K562 (cell line): ENCODE measurements around the gene UBASH3A. TPM values are rescaled to one million over a fixed set of nuclear protein-coding genes. Genes with fewer than 3 reads are reported as not detected.

Source experiments
- ELF4 ChIP-seq: fragments of 450-650 bp; formaldehyde crosslinking; IDR thresholded peaks from 2 replicates; pipeline ENCODE4 v1.4.0; 2022; ENCODE audit warnings: missing genetic modification characterization
- HMGXB4 ChIP-seq: sonication (generic); formaldehyde crosslinking; IDR thresholded peaks from 2 replicates; pipeline ENCODE4 v1.8.1; 2023; ENCODE audit warnings: mild to moderate bottlenecking, missing genetic modification reagents
- MAZ ChIP-seq, 2 experiments: fragments of 450-650 bp in 1 of 2; sonication (generic) in 1 of 2; formaldehyde crosslinking; IDR thresholded peaks in 1 of 2; conservative IDR thresholded peaks in 1 of 2; 2 replicates each; pipeline versions ENCODE4 v1.4.0 to v1.5.0; 2020; ENCODE audit warnings: mild to moderate bottlenecking in 1 of 2, missing genetic modification reagents in 1 of 2
- PCBP2 ChIP-seq: fragments of 200-400 bp; formaldehyde crosslinking; IDR thresholded peaks from 2 replicates; pipeline ENCODE4 v1.6.1; 2018; ENCODE audit warnings: low read length, low read depth, mild to moderate bottlenecking, moderate library complexity; ENCODE audit not compliant: poor library complexity, severe bottlenecking
- TAF15 ChIP-seq: fragments of 200-400 bp; formaldehyde crosslinking; IDR thresholded peaks from 2 replicates; pipeline ENCODE4 v1.6.1; 2017; ENCODE audit warnings: mild to moderate bottlenecking, low read depth, low read length, moderate library complexity
- TFAM ChIP-seq: fragments of 250-450 bp; sonication (Bioruptor Pico); conservative IDR thresholded peaks from 2 replicates; pipeline ENCODE4 v1.5.0; 2021; ENCODE audit warnings: mild to moderate bottlenecking, moderate library complexity
- TFAP4 ChIP-seq: sonication (generic); formaldehyde crosslinking; IDR thresholded peaks from 2 replicates; pipeline ENCODE4 v1.8.0; 2022; ENCODE audit warnings: missing genetic modification reagents, mild to moderate bottlenecking, moderate library complexity, borderline replicate concordance
- THRB ChIP-seq: fragments of 450-650 bp; formaldehyde crosslinking; conservative IDR thresholded peaks from 2 replicates; pipeline ENCODE4 v1.4.0; 2022; ENCODE audit warnings: mild to moderate bottlenecking, missing genetic modification characterization
- TSC22D4 ChIP-seq: fragments of 450-650 bp; IDR thresholded peaks from 2 replicates; pipeline ENCODE4 v1.6.1; 2016; ENCODE audit warnings: missing genetic modification characterization, missing biosample characterization, control low read depth
- ZBTB11 ChIP-seq, 3 experiments: fragments of 200-800 bp in 1 of 3; fragments of 250-450 bp in 1 of 3; fragments of 450-650 bp in 1 of 3; sonication (Bioruptor Pico) in 1 of 3; sonication (Bioruptor generic) in 1 of 3; formaldehyde crosslinking in 1 of 3; IDR thresholded peaks; 2 replicates each; pipeline versions ENCODE4 v1.6.1 to v1.8.0; 2016 to 2022; ENCODE audit warnings: mild to moderate bottlenecking in 2 of 3, missing genetic modification characterization in 2 of 3, missing compliant biosample characterization in 1 of 3, moderate library complexity in 1 of 3
- ZNF280A ChIP-seq: fragments of 450-650 bp; IDR thresholded peaks from 2 replicates; pipeline ENCODE4 v1.6.1; 2018; ENCODE audit warnings: mild to moderate bottlenecking, low read depth; ENCODE audit not compliant: partially characterized antibody
- ZNF561 ChIP-seq: fragments of 450-650 bp; formaldehyde crosslinking; conservative IDR thresholded peaks from 2 replicates; pipeline ENCODE4 v1.4.0; 2020; ENCODE audit warnings: mild to moderate bottlenecking, moderate library complexity
- polyA plus RNA-seq, 8 experiments: library from polyadenylated mRNA; depleted of rRNA in 4 of 8; stranded (reverse) in 5 of 8; unstranded in 3 of 8; fragments of >200 nt; fragmentation: Nextera tagmentation in 2 of 8; fragmentation: Illumina TruSeq in 1 of 8; extraction: Ambion mirVana in 2 of 8; extraction: Trizol in 1 of 8; gene quantifications; 2 replicates each; pipeline versions ENCODE4 v1.2.1 to v1.2.3, GENCODE V29; 2011 to 2014; ENCODE audit warnings: inconsistent platforms in 1 of 8, missing spikeins in 1 of 8
- total RNA-seq, 7 experiments: library from RNA; depleted of rRNA in 6 of 7; stranded (reverse); fragments of >200 nt in 6 of 7; fragmentation: Illumina TruSeq in 2 of 7; extraction: Trizol in 2 of 7; gene quantifications; 2 replicates each; pipeline versions ENCODE4 v1.2.1 to v1.2.3, GENCODE V29; 2011 to 2021; ENCODE audit warnings: low replicate concordance in 1 of 7

The UBASH3A gene
- total and polyA plus RNA-seq, 9 of the 15 experiments (the other 6 are each of a cell fraction or from before 2014, with no cell fraction given) = 0.23 to 1.8 (median 1.1) TPM

- TF ChIP-seq TSC22D4 (tag) = no peak
- no peak for TF ChIP-seq HMGXB4 (CRISPR knock-in tag)
- no peak for TF ChIP-seq ELF4 (CRISPR knock-in tag)
- TF ChIP-seq TFAP4 = no peak
- TF ChIP-seq TAF15 = no peak
- TF ChIP-seq PCBP2 = no peak
- TF ChIP-seq MAZ (CRISPR knock-in tag; conservative IDR thresholded peaks at IDR 0.05 in 1 of 2, IDR thresholded peaks at IDR 0.05 in 1 of 2) = peak; percentile 32 to 59; a peak in 2 of 4 replicates
- no peak for TF ChIP-seq ZNF280A
- TF ChIP-seq TFAM = no peak
- no peak for TF ChIP-seq ZNF561 (CRISPR knock-in tag)
- peak in 1 of 3 experiments; percentile 83; a peak in 2 of 6 replicates for TF ChIP-seq ZBTB11 (CRISPR knock-in tag; IDR thresholded peaks at IDR 0.05)
- TF ChIP-seq THRB (CRISPR knock-in tag) = no peak
Measured at GRCh38 chr21:42388740-42389448, 14.8 kb upstream of the UBASH3A start (continued).
